GM12878 (cell line): ENCODE data around the gene MAST4. TPM values are rescaled to one million over a fixed set of nuclear protein-coding genes. Genes with fewer than 3 reads are reported as not detected.

Experiments used
- CBFB ChIP-seq: IDR thresholded peaks from 2 replicates; pipeline ENCODE4 v1.6.1; 2016; ENCODE audit warnings: antibody characterized with exemption, low read depth
- EGR1 ChIP-seq, 2 experiments: IDR thresholded peaks; 1 replicate in 1 of 2; 2 replicates in 1 of 2; pipeline ENCODE4 v1.6.1; 2011 to 2012; ENCODE audit warnings: low read depth in 2 of 2, low read length in 2 of 2, borderline replicate concordance in 1 of 2, mild to moderate bottlenecking in 1 of 2, moderate library complexity in 1 of 2
- EP300 ChIP-seq, 2 experiments: fragments of 150-350 bp in 1 of 2; IDR thresholded peaks; 2 replicates each; pipeline ENCODE4 v1.6.1; 2011 to 2012; ENCODE audit warnings: low read depth in 2 of 2, low read length in 2 of 2, borderline replicate concordance in 1 of 2, improper control_type of control experiment in 1 of 2, inconsistent platforms in 1 of 2; ENCODE audit not compliant: control insufficient read depth in 1 of 2
- ESRRA ChIP-seq: IDR thresholded peaks from 2 replicates; pipeline ENCODE4 v1.6.1; 2012; ENCODE audit warnings: mild to moderate bottlenecking, low read length, improper control_type of control experiment
- ETV6 ChIP-seq, 2 experiments: fragments of 450-650 bp in 1 of 2; IDR thresholded peaks in 1 of 2; conservative IDR thresholded peaks in 1 of 2; 2 replicates each; pipeline ENCODE4 v1.6.1; 2014; ENCODE audit warnings: antibody characterized with exemption in 1 of 2, borderline replicate concordance in 1 of 2, low read depth in 1 of 2, mild to moderate bottlenecking in 1 of 2, moderate library complexity in 1 of 2
- FOXM1 ChIP-seq: IDR thresholded peaks from 2 replicates; pipeline ENCODE4 v1.6.1; 2012; ENCODE audit warnings: low read depth, mild to moderate bottlenecking, inconsistent platforms, low read length, moderate library complexity
- GABPA ChIP-seq: IDR thresholded peaks from 2 replicates; pipeline ENCODE4 v1.6.1; 2014; ENCODE audit warnings: antibody characterized with exemption, low read depth, mild to moderate bottlenecking, inconsistent platforms
- GATAD2B ChIP-seq: fragments of 450-650 bp; conservative IDR thresholded peaks from 2 replicates; pipeline ENCODE4 v1.6.1; 2017; ENCODE audit warnings: low read depth, mild to moderate bottlenecking, moderate library complexity
- IRF4 ChIP-seq: IDR thresholded peaks from 2 replicates; pipeline ENCODE4 v1.6.1; 2011; ENCODE audit warnings: low read depth, low read length
- MYC ChIP-seq: IDR thresholded peaks from 2 replicates; pipeline ENCODE4 v1.6.1; 2011; ENCODE audit warnings: mild to moderate bottlenecking, low read length, moderate library complexity, inconsistent platforms; ENCODE audit not compliant: insufficient read depth, insufficient replicate concordance, insufficient read length, severe bottlenecking
- NFYB ChIP-seq: IDR thresholded peaks from 2 replicates; pipeline ENCODE4 v1.6.1; 2011; ENCODE audit warnings: low read depth, mild to moderate bottlenecking, low read length, improper control_type of control experiment, moderate library complexity; ENCODE audit not compliant: insufficient read depth
- PBX3 ChIP-seq: IDR thresholded peaks from 2 replicates; pipeline ENCODE4 v1.6.1; 2011; ENCODE audit warnings: mild to moderate bottlenecking, low read depth, low read length, moderate library complexity; ENCODE audit not compliant: insufficient replicate concordance
- PML ChIP-seq: IDR thresholded peaks from 2 replicates; pipeline ENCODE4 v1.6.1; 2012; ENCODE audit warnings: low read length, inconsistent platforms
- RAD21 ChIP-seq: IDR thresholded peaks from 2 replicates; pipeline ENCODE4 v1.6.1; 2011; ENCODE audit warnings: mild to moderate bottlenecking, low read depth, low read length, moderate library complexity; ENCODE audit not compliant: insufficient read depth
- RBBP5 ChIP-seq: fragments of 200-600 bp; sonication (generic); conservative IDR thresholded peaks from 2 replicates; pipeline ENCODE4 v1.6.1; 2016
- SPI1 ChIP-seq: IDR thresholded peaks from 2 replicates; pipeline ENCODE4 v1.6.1; 2011; ENCODE audit warnings: low read depth, mild to moderate bottlenecking, low read length, moderate library complexity, borderline replicate concordance; ENCODE audit not compliant: insufficient read depth
- TCF12 ChIP-seq: IDR thresholded peaks from 2 replicates; pipeline ENCODE4 v1.6.1; 2011; ENCODE audit warnings: low read depth, mild to moderate bottlenecking, low read length
- ZBTB33 ChIP-seq: fragments of 450-650 bp; IDR thresholded peaks from 2 replicates; pipeline ENCODE4 v1.6.1; 2017; ENCODE audit warnings: mild to moderate bottlenecking
- ZNF384 ChIP-seq: IDR thresholded peaks from 2 replicates; pipeline ENCODE4 v1.6.1; 2012; ENCODE audit warnings: low read depth, mild to moderate bottlenecking, low read length, improper control_type of control experiment, borderline replicate concordance
- polyA plus RNA-seq, 11 experiments: library from polyadenylated mRNA; depleted of rRNA in 4 of 11; unstranded in 6 of 11; stranded (reverse) in 5 of 11; fragments of >200 nt; fragmentation: Nextera tagmentation in 4 of 11; fragmentation: Illumina TruSeq in 1 of 11; extraction: Ambion mirVana in 4 of 11; extraction: Trizol in 1 of 11; gene quantifications; 1 replicate in 1 of 11; 2 replicates in 10 of 11; pipeline versions ENCODE4 v1.2.1 to v1.2.3, GENCODE V29; 2011 to 2016; ENCODE audit warnings: inconsistent platforms in 2 of 11, missing spikeins in 2 of 11, low read depth in 1 of 11
- total RNA-seq, 4 experiments: library from RNA; depleted of rRNA in 3 of 4; stranded (reverse); fragments of >200 nt in 3 of 4; fragmentation: Illumina TruSeq in 1 of 4; extraction: Trizol in 1 of 4; gene quantifications; 2 replicates each; pipeline versions ENCODE4 v1.2.1 to v1.2.3, GENCODE V29; 2013 to 2021
- TF ChIP-seq, protein P1 (sequence below): IDR thresholded peaks from 2 replicates; pipeline ENCODE4 v1.6.1; 2012; ENCODE audit warnings: improper control_type of control experiment, low read depth, low read length; ENCODE audit not compliant: insufficient replicate concordance

Gene MAST4
- total and polyA plus RNA-seq, 10 of the 15 experiments (the other 5 are each of a cell fraction or from before 2014, with no cell fraction given), result 0.02 to 1.6 (median 0.29) TPM; not detected in 1

DNA sequence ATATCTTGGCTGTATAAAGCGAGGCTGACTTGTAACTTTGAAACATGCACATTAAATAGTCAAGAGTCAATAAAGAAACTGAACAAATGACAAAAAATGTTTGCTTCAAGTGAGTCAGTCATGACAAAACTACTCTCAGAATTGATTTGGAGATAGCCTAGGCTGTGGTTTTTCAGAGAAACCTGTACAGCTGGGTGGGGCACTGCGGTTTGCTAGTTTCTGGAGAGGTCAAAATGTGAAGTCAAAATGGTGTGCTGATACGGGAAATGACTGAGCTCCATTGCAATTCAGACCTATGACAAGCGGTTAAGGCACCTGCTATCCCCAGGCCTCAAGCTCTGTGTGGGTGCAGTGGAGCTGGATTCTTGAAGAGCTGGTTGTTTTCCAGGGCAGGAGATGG is 610.7 kb downstream of the MAST4 start (continued):
- TF ChIP-seq MYC (no peak), ETV6 (conservative IDR thresholded peaks at IDR 0.05 in 1 of 2, IDR thresholded peaks at IDR 0.05 in 1 of 2; ENCODE audit: borderline replicate concordance in 1 of 2, low read depth in 1 of 2) (peak in 1 of 2 experiments; percentile 84; a peak in 2 of 4 replicates), EGR1 (IDR thresholded peaks at IDR 0.05; ENCODE audit: borderline replicate concordance in 1 of 2, low read depth in 2 of 2, low read length in 2 of 2) (0 out of 3 replicates have a peak, but pooled peaks of 1 of the 2 experiments have one; percentile 20), ESRRA (no peak), RAD21 (no peak), ZBTB33 (no peak), FOXM1 (peak; percentile 92), PBX3 (peak; percentile 19), ZNF384 (peak; percentile 51; the same call in 1 of the 2 replicates), CBFB (peak; percentile 99), IRF4 (peak; percentile 85), EP300 (IDR thresholded peaks at IDR 0.05; ENCODE audit: borderline replicate concordance in 1 of 2, control insufficient read depth in 1 of 2, low read depth in 2 of 2, low read length in 2 of 2) (peak; percentile 65 to 90; a peak in 3 of 4 replicates), PML (0 out of 2 replicates have a peak, but pooled peaks have one; percentile 50), GABPA (peak; percentile 58; the same call in 1 of the 2 replicates), TCF12 (peak; percentile 92), RBBP5 (no peak), GATAD2B (no peak), SPI1 (peak; percentile 28; the same call in 1 of the 2 replicates), NFYB (0 out of 2 replicates have a peak, but pooled peaks have one; percentile 33)
- TF ChIP-seq, protein P1, sequence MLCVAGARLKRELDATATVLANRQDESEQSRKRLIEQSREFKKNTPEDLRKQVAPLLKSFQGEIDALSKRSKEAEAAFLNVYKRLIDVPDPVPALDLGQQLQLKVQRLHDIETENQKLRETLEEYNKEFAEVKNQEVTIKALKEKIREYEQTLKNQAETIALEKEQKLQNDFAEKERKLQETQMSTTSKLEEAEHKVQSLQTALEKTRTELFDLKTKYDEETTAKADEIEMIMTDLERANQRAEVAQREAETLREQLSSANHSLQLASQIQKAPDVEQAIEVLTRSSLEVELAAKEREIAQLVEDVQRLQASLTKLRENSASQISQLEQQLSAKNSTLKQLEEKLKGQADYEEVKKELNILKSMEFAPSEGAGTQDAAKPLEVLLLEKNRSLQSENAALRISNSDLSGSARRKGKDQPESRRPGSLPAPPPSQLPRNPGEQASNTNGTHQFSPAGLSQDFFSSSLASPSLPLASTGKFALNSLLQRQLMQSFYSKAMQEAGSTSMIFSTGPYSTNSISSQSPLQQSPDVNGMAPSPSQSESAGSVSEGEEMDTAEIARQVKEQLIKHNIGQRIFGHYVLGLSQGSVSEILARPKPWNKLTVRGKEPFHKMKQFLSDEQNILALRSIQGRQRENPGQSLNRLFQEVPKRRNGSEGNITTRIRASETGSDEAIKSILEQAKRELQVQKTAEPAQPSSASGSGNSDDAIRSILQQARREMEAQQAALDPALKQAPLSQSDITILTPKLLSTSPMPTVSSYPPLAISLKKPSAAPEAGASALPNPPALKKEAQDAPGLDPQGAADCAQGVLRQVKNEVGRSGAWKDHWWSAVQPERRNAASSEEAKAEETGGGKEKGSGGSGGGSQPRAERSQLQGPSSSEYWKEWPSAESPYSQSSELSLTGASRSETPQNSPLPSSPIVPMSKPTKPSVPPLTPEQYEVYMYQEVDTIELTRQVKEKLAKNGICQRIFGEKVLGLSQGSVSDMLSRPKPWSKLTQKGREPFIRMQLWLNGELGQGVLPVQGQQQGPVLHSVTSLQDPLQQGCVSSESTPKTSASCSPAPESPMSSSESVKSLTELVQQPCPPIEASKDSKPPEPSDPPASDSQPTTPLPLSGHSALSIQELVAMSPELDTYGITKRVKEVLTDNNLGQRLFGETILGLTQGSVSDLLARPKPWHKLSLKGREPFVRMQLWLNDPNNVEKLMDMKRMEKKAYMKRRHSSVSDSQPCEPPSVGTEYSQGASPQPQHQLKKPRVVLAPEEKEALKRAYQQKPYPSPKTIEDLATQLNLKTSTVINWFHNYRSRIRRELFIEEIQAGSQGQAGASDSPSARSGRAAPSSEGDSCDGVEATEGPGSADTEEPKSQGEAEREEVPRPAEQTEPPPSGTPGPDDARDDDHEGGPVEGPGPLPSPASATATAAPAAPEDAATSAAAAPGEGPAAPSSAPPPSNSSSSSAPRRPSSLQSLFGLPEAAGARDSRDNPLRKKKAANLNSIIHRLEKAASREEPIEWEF, result peak; percentile 61
